HEK293 (cell line): ENCODE data around the gene PCDH9.

Source experiments
- FEZF1 ChIP-seq: fragments of 450-650 bp; formaldehyde crosslinking; IDR thresholded peaks from 2 replicates; pipeline ENCODE4 v1.5.1; 2016; ENCODE audit warnings: missing biosample characterization, missing genetic modification characterization
- KLF1 ChIP-seq: fragments of 450-650 bp; formaldehyde crosslinking; IDR thresholded peaks from 2 replicates; pipeline ENCODE4 v1.5.1; 2016; ENCODE audit warnings: missing biosample characterization, missing genetic modification characterization
- KLF7 ChIP-seq: fragments of 450-650 bp; formaldehyde crosslinking; IDR thresholded peaks from 2 replicates; pipeline ENCODE4 v1.5.1; 2016; ENCODE audit warnings: missing biosample characterization, missing genetic modification characterization, borderline replicate concordance
- KLF8 ChIP-seq: fragments of 450-650 bp; formaldehyde crosslinking; IDR thresholded peaks from 2 replicates; pipeline ENCODE4 v1.5.1; 2016; ENCODE audit warnings: missing biosample characterization, missing genetic modification characterization
- SP3 ChIP-seq: fragments of 450-650 bp; formaldehyde crosslinking; IDR thresholded peaks from 2 replicates; pipeline ENCODE4 v1.5.1; 2016; ENCODE audit warnings: missing biosample characterization, missing genetic modification characterization
- TCF7L2 ChIP-seq: IDR thresholded peaks from 2 replicates; pipeline ENCODE4 v1.6.1; 2011; ENCODE audit warnings: low read depth, mild to moderate bottlenecking, inconsistent platforms, low read length, moderate library complexity, borderline replicate concordance
- WT1 ChIP-seq: fragments of 450-650 bp; formaldehyde crosslinking; IDR thresholded peaks from 2 replicates; pipeline ENCODE4 v1.5.1; 2016; ENCODE audit warnings: missing biosample characterization, missing genetic modification characterization
- ZBTB1 ChIP-seq: fragments of 450-650 bp; formaldehyde crosslinking; IDR thresholded peaks from 2 replicates; pipeline ENCODE4 v1.5.1; 2016; ENCODE audit warnings: missing biosample characterization, missing genetic modification characterization
- ZNF121 ChIP-seq: fragments of 450-650 bp; formaldehyde crosslinking; IDR thresholded peaks from 2 replicates; pipeline ENCODE4 v1.5.1; 2016; ENCODE audit warnings: missing biosample characterization, missing genetic modification characterization
- ZNF202 ChIP-seq: fragments of 450-650 bp; formaldehyde crosslinking; IDR thresholded peaks from 2 replicates; pipeline ENCODE4 v1.5.1; 2016; ENCODE audit warnings: missing biosample characterization, missing genetic modification characterization, borderline replicate concordance
- ZNF274 ChIP-seq, 2 experiments: fragments of 200-500 bp in 1 of 2; fragments of 450-650 bp in 1 of 2; sonication (Bioruptor generic) in 1 of 2; formaldehyde crosslinking in 1 of 2; IDR thresholded peaks; 2 replicates each; pipeline versions ENCODE4 v1.5.1 to v1.6.1; 2014 to 2016; ENCODE audit warnings: borderline replicate concordance in 1 of 2, inconsistent platforms in 1 of 2, low read length in 1 of 2, missing biosample characterization in 1 of 2, missing genetic modification characterization in 1 of 2
- ZNF560 ChIP-seq: fragments of 450-650 bp; formaldehyde crosslinking; IDR thresholded peaks from 2 replicates; pipeline ENCODE4 v1.5.1; 2017; ENCODE audit warnings: missing biosample characterization, missing genetic modification characterization, borderline replicate concordance
- ZNF621 ChIP-seq: fragments of 450-650 bp; formaldehyde crosslinking; IDR thresholded peaks from 2 replicates; pipeline ENCODE4 v1.5.1; 2017; ENCODE audit warnings: missing biosample characterization, missing genetic modification characterization
- ZNF692 ChIP-seq: fragments of 450-650 bp; formaldehyde crosslinking; IDR thresholded peaks from 2 replicates; pipeline ENCODE4 v1.5.1; 2016; ENCODE audit warnings: missing biosample characterization, missing genetic modification characterization
- ZSCAN5A ChIP-seq: fragments of 450-650 bp; formaldehyde crosslinking; IDR thresholded peaks from 2 replicates; pipeline ENCODE4 v1.5.1; 2016; ENCODE audit warnings: missing biosample characterization, missing genetic modification characterization
- TF ChIP-seq, protein P1 (sequence below): fragments of 450-650 bp; formaldehyde crosslinking; IDR thresholded peaks from 2 replicates; pipeline ENCODE4 v1.5.1; 2017; ENCODE audit warnings: missing biosample characterization, mild to moderate bottlenecking, missing genetic modification characterization, moderate library complexity
- TF ChIP-seq, protein P2 (sequence below): fragments of 450-650 bp; formaldehyde crosslinking; conservative IDR thresholded peaks from 2 replicates; pipeline ENCODE4 v1.5.1; 2016; ENCODE audit warnings: low read depth, missing biosample characterization, missing genetic modification characterization
- TF ChIP-seq, protein P3 (sequence below): fragments of 450-650 bp; formaldehyde crosslinking; IDR thresholded peaks from 2 replicates; pipeline ENCODE4 v1.5.1; 2016; ENCODE audit warnings: missing biosample characterization, missing genetic modification characterization

The PCDH9 gene

GRCh38 chr13:67070306-67070705, 159.8 kb downstream of the PCDH9 start (continued):
- TF ChIP-seq ZNF274 (IDR thresholded peaks at IDR 0.05; ENCODE audit: low read length), result no peak
- TF ChIP-seq ZNF274 (tag by site-specific recombination; IDR thresholded peaks at IDR 0.05; ENCODE audit: borderline replicate concordance), result no peak
- TF ChIP-seq KLF1, result no peak
- no peak for TF ChIP-seq ZSCAN5A (tag by site-specific recombination)
- TF ChIP-seq, protein P1, sequence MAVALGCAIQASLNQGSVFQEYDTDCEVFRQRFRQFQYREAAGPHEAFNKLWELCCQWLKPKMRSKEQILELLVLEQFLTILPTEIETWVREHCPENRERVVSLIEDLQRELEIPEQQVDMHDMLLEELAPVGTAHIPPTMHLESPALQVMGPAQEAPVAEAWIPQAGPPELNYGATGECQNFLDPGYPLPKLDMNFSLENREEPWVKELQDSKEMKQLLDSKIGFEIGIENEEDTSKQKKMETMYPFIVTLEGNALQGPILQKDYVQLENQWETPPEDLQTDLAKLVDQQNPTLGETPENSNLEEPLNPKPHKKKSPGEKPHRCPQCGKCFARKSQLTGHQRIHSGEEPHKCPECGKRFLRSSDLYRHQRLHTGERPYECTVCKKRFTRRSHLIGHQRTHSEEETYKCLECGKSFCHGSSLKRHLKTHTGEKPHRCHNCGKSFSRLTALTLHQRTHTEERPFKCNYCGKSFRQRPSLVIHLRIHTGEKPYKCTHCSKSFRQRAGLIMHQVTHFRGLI (tag by site-specific recombination), result no peak
- TF ChIP-seq TCF7L2, result peak; percentile 61
- TF ChIP-seq KLF7 (tag by site-specific recombination), result no peak
- no peak for TF ChIP-seq ZNF692 (tag by site-specific recombination)
- TF ChIP-seq KLF8 (tag by site-specific recombination), result no peak
- peak; percentile 21; the same call in 1 of the 2 replicates for TF ChIP-seq FEZF1 (tag by site-specific recombination)
- no peak for TF ChIP-seq ZBTB1 (tag by site-specific recombination)
- no peak for TF ChIP-seq WT1 (tag by site-specific recombination)
- TF ChIP-seq ZNF202 (tag by site-specific recombination), result no peak
- no peak for TF ChIP-seq ZNF560 (tag by site-specific recombination)
- no peak for TF ChIP-seq SP3
- TF ChIP-seq, protein P2, sequence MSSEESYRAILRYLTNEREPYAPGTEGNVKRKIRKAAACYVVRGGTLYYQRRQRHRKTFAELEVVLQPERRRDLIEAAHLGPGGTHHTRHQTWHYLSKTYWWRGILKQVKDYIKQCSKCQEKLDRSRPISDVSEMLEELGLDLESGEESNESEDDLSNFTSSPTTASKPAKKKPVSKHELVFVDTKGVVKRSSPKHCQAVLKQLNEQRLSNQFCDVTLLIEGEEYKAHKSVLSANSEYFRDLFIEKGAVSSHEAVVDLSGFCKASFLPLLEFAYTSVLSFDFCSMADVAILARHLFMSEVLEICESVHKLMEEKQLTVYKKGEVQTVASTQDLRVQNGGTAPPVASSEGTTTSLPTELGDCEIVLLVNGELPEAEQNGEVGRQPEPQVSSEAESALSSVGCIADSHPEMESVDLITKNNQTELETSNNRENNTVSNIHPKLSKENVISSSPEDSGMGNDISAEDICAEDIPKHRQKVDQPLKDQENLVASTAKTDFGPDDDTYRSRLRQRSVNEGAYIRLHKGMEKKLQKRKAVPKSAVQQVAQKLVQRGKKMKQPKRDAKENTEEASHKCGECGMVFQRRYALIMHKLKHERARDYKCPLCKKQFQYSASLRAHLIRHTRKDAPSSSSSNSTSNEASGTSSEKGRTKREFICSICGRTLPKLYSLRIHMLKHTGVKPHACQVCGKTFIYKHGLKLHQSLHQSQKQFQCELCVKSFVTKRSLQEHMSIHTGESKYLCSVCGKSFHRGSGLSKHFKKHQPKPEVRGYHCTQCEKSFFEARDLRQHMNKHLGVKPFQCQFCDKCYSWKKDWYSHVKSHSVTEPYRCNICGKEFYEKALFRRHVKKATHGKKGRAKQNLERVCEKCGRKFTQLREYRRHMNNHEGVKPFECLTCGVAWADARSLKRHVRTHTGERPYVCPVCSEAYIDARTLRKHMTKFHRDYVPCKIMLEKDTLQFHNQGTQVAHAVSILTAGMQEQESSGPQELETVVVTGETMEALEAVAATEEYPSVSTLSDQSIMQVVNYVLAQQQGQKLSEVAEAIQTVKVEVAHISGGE (tag by site-specific recombination), result no peak
- TF ChIP-seq, protein P3, sequence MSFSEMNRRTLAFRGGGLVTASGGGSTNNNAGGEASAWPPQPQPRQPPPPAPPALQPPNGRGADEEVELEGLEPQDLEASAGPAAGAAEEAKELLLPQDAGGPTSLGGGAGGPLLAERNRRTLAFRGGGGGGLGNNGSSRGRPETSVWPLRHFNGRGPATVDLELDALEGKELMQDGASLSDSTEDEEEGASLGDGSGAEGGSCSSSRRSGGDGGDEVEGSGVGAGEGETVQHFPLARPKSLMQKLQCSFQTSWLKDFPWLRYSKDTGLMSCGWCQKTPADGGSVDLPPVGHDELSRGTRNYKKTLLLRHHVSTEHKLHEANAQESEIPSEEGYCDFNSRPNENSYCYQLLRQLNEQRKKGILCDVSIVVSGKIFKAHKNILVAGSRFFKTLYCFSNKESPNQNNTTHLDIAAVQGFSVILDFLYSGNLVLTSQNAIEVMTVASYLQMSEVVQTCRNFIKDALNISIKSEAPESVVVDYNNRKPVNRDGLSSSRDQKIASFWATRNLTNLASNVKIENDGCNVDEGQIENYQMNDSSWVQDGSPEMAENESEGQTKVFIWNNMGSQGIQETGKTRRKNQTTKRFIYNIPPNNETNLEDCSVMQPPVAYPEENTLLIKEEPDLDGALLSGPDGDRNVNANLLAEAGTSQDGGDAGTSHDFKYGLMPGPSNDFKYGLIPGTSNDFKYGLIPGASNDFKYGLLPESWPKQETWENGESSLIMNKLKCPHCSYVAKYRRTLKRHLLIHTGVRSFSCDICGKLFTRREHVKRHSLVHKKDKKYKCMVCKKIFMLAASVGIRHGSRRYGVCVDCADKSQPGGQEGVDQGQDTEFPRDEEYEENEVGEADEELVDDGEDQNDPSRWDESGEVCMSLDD (tag by site-specific recombination), result no peak
- no peak for TF ChIP-seq ZNF621 (tag by site-specific recombination)
- TF ChIP-seq ZNF121, result no peak
